Epithelial cell of esophagus (primary cell): ENCODE data around the gene ALDH1A2.

ENCODE experiments used
- DNase-seq: peaks from one replicate; pipeline ENCODE4 v3.0.0; 2010; ENCODE audit warnings: low read depth
- H3K4me3 ChIP-seq: 2 replicates; pipeline ENCODE4 v1.5.1; 2011; ENCODE audit warnings: mild to moderate bottlenecking, low read length, control low read depth
- CTCF ChIP-seq: IDR thresholded peaks from 2 replicates; pipeline ENCODE4 v1.5.1; 2011; ENCODE audit warnings: low read depth, mild to moderate bottlenecking, low read length, control low read depth, inconsistent platforms; ENCODE audit not compliant: insufficient read depth; ENCODE audit errors: missing control alignments

ALDH1A2 gene

GRCh38 chr15:58069008-58069407 is 3.5 kb upstream of the ALDH1A2 start:
- no peak for TF ChIP-seq CTCF
- DNase-seq, result no peak
- H3K4me3 ChIP-seq, result no peak overlapping the region

GRCh38 chr15:58066042-58066867 is 744 bp upstream of the ALDH1A2 start:
- peak overlapping the region; percentile 25 for H3K4me3 ChIP-seq
- DNase-seq, result peak; percentile 60
- TF ChIP-seq CTCF, result peak; percentile 66

- peak; percentile 9 for DNase-seq
- no peak overlapping the region for H3K4me3 ChIP-seq
- no peak for TF ChIP-seq CTCF
Observed at GRCh38 chr15:58064980-58065444, 499 bp downstream of the ALDH1A2 start.

- DNase-seq, result no peak
- H3K4me3 ChIP-seq, result no peak overlapping the region
- no peak for TF ChIP-seq CTCF
Observed at GRCh38 chr15:58064082-58064979, 1.2 kb downstream of the ALDH1A2 start.

- DNase-seq, result no peak
- H3K4me3 ChIP-seq, result no peak overlapping the region
- no peak for TF ChIP-seq CTCF
Observed at GRCh38 chr15:58063614-58064013, 1.9 kb downstream of the ALDH1A2 start.

- no peak overlapping the region for H3K4me3 ChIP-seq
- no peak for TF ChIP-seq CTCF
- no peak for DNase-seq
Observed at GRCh38 chr15:58062983-58063382, 2.5 kb downstream of the ALDH1A2 start.
